Endodermal cell (in vitro differentiated cells): ENCODE results near the gene MYRF. TPM values are rescaled to one million over a fixed set of nuclear protein-coding genes. Genes with fewer than 3 reads are reported as not detected.

Experiments used
- DNase-seq: peaks from one replicate; pipeline ENCODE4 v3.0.0-alpha.2; 2017
- H3K27ac ChIP-seq: 2 replicates; pipeline ENCODE4 v1.5.1; 2013; ENCODE audit warnings: mild to moderate bottlenecking, low read depth, low read length, moderate library complexity
- H3K27me3 ChIP-seq: 2 replicates; pipeline ENCODE4 v1.6.1; 2013; ENCODE audit warnings: mild to moderate bottlenecking, low read length, moderate library complexity; ENCODE audit not compliant: insufficient read depth, control insufficient read depth, poor library complexity, severe bottlenecking
- H3K36me3 ChIP-seq: 2 replicates; pipeline ENCODE4 v1.7.0; 2013; ENCODE audit warnings: mild to moderate bottlenecking, low read length, moderate library complexity; ENCODE audit not compliant: control insufficient read depth, insufficient read depth
- H3K4me1 ChIP-seq: one replicate; pipeline ENCODE4 v1.7.0; 2013; ENCODE audit warnings: low read length; ENCODE audit not compliant: control insufficient read depth, insufficient read depth
- H3K4me3 ChIP-seq: 2 replicates; pipeline ENCODE4 v1.5.1; 2013; ENCODE audit warnings: mild to moderate bottlenecking, low read length, moderate library complexity
- H3K9ac ChIP-seq: 2 replicates; pipeline ENCODE4 v1.6.1; 2013; ENCODE audit warnings: mild to moderate bottlenecking, low read length, moderate library complexity; ENCODE audit not compliant: poor library complexity, severe bottlenecking; ENCODE audit errors: extremely low read depth
- H3K9me3 ChIP-seq: 2 replicates; pipeline ENCODE4 v1.6.1; 2013; ENCODE audit warnings: mild to moderate bottlenecking, low read length, moderate library complexity; ENCODE audit not compliant: control insufficient read depth
- H3K27ac Mint-ChIP-seq: 2 replicates; pipeline ENCODE4 v1.8.0; 2020; ENCODE audit warnings: mixed read lengths
- H3K27me3 Mint-ChIP-seq: 2 replicates; pipeline ENCODE4 v1.8.0; 2021; ENCODE audit warnings: mild to moderate bottlenecking, mixed read lengths; ENCODE audit not compliant: insufficient read depth
- H3K36me3 Mint-ChIP-seq: 2 replicates; pipeline ENCODE4 v1.8.0; 2020; ENCODE audit warnings: low read depth, mixed read lengths
- H3K4me1 Mint-ChIP-seq: 2 replicates; pipeline ENCODE4 v1.8.0; 2020; ENCODE audit warnings: mixed read lengths
- H3K4me3 Mint-ChIP-seq: 2 replicates; pipeline ENCODE4 v1.8.0; 2020; ENCODE audit warnings: mild to moderate bottlenecking, moderate library complexity, mixed read lengths
- H3K9me3 Mint-ChIP-seq: 2 replicates; pipeline ENCODE4 v1.8.0; 2020; ENCODE audit warnings: mild to moderate bottlenecking, mixed read lengths
- WGBS, 2 experiments: methylation state at CpG; one replicate each; pipeline versions ENCODE4 v1.1.5 to v1.1.7; 2013; ENCODE audit warnings: missing lambda C conversion rate in 2 of 2, mixed read lengths in 1 of 2; ENCODE audit not compliant: insufficient coverage in 1 of 2, insufficient read length in 1 of 2; 5-methylcytosine and 5-hydroxymethylcytosine counted together
- total RNA-seq, 2 donors: library from RNA; stranded (reverse); fragmentation: NEBNext Ultra II Directional in 1 of 2; extraction: Animal tissue kit (Norgen Biotek cat#: 25700) in 1 of 2; gene quantifications; 2 replicates in 1 of 2; 3 replicates in 1 of 2; pipeline ENCODE4 v1.2.1, GENCODE V29; 2021
- TF ChIP-seq, protein P1 (sequence below): fragments of 200-600 bp; sonication (generic); conservative IDR thresholded peaks from 2 replicates; pipeline ENCODE4 v1.5.0; 2021; ENCODE audit warnings: antibody characterized with exemption, mild to moderate bottlenecking

MYRF gene
- total RNA-seq, 2 donors from 2014 or later, result 30.3 to 61.7 TPM

DNA sequence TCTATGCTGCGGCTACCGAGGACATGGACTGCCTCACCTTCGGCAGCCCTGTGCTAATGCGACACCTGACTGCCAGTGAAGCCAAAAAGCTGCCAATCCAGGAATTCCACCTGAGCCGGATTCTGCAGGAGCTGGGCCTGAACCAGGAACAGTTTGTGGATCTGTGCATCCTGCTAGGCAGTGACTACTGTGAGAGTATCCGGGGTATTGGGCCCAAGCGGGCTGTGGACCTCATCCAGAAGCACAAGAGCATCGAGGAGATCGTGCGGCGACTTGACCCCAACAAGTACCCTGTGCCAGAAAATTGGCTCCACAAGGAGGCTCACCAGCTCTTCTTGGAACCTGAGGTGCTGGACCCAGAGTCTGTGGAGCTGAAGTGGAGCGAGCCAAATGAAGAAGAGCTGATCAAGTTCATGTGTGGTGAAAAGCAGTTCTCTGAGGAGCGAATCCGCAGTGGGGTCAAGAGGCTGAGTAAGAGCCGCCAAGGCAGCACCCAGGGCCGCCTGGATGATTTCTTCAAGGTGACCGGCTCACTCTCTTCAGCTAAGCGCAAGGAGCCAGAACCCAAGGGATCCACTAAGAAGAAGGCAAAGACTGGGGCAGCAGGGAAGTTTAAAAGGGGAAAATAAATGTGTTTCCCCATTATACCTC is 43.6 kb downstream of the MYRF start:
- 96 to 100% methylated on average over 17 to 18 of the region's 18 CpGs for WGBS, 2 experiments
- H3K4me1 Mint-ChIP-seq, result peaks cover 21% of the 10 kb centered on the region
- no peaks in the 10 kb centered on the region for H3K27me3 Mint-ChIP-seq
- Histone ChIP-seq H3K27ac (no peak overlapping the region), H3K27me3 (no peaks in the 10 kb centered on the region), H3K9me3 (no peaks in the 10 kb centered on the region), H3K9ac (no peak overlapping the region), H3K36me3 (peaks cover 52% of the 10 kb centered on the region), H3K4me3 (no peak overlapping the region), H3K4me1 (peaks cover 2% of the 10 kb centered on the region)
- no peak overlapping the region for H3K4me3 Mint-ChIP-seq
- peaks cover 33% of the 10 kb centered on the region for H3K36me3 Mint-ChIP-seq
- DNase-seq, result no peak
- H3K9me3 Mint-ChIP-seq, result no peaks in the 10 kb centered on the region
- H3K27ac Mint-ChIP-seq, result no peak overlapping the region
- TF ChIP-seq, protein P1, sequence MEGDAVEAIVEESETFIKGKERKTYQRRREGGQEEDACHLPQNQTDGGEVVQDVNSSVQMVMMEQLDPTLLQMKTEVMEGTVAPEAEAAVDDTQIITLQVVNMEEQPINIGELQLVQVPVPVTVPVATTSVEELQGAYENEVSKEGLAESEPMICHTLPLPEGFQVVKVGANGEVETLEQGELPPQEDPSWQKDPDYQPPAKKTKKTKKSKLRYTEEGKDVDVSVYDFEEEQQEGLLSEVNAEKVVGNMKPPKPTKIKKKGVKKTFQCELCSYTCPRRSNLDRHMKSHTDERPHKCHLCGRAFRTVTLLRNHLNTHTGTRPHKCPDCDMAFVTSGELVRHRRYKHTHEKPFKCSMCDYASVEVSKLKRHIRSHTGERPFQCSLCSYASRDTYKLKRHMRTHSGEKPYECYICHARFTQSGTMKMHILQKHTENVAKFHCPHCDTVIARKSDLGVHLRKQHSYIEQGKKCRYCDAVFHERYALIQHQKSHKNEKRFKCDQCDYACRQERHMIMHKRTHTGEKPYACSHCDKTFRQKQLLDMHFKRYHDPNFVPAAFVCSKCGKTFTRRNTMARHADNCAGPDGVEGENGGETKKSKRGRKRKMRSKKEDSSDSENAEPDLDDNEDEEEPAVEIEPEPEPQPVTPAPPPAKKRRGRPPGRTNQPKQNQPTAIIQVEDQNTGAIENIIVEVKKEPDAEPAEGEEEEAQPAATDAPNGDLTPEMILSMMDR, result no peak

DNA sequence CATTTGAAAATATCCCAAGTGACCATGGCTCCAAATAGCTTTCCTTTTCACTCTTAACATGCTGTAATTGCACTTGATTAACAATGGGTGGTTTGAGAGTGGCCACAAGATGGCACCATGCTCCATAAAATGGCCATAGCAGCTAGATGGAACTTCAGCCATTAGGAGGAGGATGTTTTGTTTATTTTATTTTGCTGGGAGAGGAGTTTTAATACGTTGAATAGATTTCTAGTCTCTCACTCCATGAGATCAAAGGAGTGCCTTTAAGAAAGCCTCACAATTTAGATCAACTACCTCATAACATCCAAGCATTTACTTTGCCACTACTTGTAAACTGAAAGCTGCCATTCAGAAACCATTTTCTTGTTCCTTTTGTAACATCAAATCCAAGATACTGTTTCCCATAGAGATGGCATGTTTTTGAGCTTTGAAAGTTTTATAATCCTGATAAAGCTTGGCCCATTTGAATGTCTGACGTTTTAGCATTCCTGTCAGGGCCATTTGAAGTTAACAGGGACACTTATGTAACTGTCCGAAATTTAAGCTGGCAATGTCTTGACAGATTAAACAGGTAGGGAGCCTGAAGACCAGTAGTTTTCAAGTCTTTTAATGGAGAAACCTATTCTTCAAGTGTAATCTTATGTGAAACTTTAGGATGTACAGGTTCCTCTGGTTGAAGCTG is 45.0 kb downstream of the MYRF start:
- Mint-ChIP-seq H3K27ac (peak overlapping the region; percentile 63), H3K36me3 (peaks cover 43% of the 10 kb centered on the region), H3K27me3 (no peaks in the 10 kb centered on the region), H3K4me1 (peaks cover 16% of the 10 kb centered on the region), H3K9me3 (no peaks in the 10 kb centered on the region), H3K4me3 (no peak overlapping the region)
- no peak overlapping the region for H3K9ac ChIP-seq
- TF ChIP-seq, protein P1, result peak; percentile 92
- WGBS, 2 experiments, result 93 to 96% methylated on average over 2 of the region's 3 CpGs
- no peak overlapping the region for H3K27ac ChIP-seq
- peaks cover 2% of the 10 kb centered on the region for H3K4me1 ChIP-seq
- H3K36me3 ChIP-seq, result peaks cover 63% of the 10 kb centered on the region
- H3K27me3 ChIP-seq, result no peaks in the 10 kb centered on the region
- no peak overlapping the region for H3K4me3 ChIP-seq
- DNase-seq, result peak; percentile 87
- no peaks in the 10 kb centered on the region for H3K9me3 ChIP-seq

GRCh38 chr11:61799665-61800284 is 47.3 kb downstream of the MYRF start:
- Histone ChIP-seq H3K4me1 (peaks cover 2% of the 10 kb centered on the region), H3K9me3 (no peaks in the 10 kb centered on the region), H3K27me3 (no peaks in the 10 kb centered on the region), H3K4me3 (no peak overlapping the region), H3K9ac (no peak overlapping the region), H3K27ac (peak overlapping the region; percentile 25), H3K36me3 (peaks cover 77% of the 10 kb centered on the region)
- no peaks in the 10 kb centered on the region for H3K9me3 Mint-ChIP-seq
- no peak overlapping the region for H3K4me3 Mint-ChIP-seq
- TF ChIP-seq, protein P1, result no peak
- peaks cover 60% of the 10 kb centered on the region for H3K36me3 Mint-ChIP-seq
- 95 to 100% methylated on average over 2 of the region's 2 CpGs for WGBS, 2 experiments
- no peak for DNase-seq
- H3K27me3 Mint-ChIP-seq, result no peaks in the 10 kb centered on the region
- H3K4me1 Mint-ChIP-seq, result peaks cover 11% of the 10 kb centered on the region
- peak overlapping the region; percentile 70 for H3K27ac Mint-ChIP-seq
